ENCODE measurements around the gene ZNF541.
"Not testable (repeated sequence)": the region's sequence is repeated elsewhere in the genome, so short reads cannot be mapped to it uniquely, and the experiment has no call there.

Gene ZNF541

DNA sequence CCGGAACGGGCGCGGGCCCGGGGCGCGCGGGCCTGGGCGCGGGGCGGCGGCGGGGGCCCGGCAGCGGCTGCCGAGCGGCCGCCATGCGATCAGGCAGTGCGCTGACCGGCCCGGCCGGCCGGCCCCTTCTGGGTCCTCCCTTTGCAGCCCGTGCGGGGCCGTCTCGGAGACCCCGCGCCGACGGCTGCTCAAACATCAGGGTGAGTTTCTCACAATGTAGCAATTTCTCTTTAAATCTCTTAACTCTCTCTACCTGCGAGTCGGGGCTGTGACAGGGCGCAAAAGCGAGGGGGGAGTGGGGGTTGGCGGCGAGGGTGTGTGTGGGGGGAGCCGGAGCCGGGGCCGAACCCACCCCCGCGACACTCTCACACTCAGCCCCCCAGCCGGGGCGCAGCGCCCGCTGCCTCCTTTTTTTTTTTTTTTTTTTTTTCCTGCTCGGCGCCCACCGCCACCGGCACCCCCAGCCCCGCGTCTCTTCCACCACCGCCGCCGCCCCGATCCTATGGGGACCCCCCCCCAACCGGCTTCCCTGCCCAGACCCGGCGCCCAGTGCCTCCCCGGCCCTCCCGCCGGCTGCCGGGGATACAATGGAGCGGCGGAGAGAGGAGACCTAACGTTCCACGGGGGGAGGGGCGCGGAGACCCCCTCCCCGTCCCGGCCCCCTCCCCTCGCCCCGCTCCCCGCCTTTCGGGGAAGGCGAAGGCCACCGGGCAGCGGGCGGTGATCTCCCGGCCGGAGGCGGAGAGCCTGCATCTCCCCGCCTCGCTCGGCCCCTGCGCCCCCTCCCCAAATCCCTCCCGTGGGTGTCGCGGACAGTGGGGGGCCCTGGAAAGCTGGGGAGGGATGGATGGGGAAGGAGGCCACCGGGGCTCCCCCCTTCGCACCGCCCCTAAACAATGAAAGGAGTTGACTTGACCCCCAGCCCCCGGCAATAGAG lies 36.3 kb upstream of the ZNF541 start, which contains the start of gene BICRA:
TSS of gene BICRA (plus strand) at position 166 of the 937 bp plus-strand sequence. CDS start 64,441 bp downstream, outside the sequence.
- TF ChIP-seq POLR2A (IDR thresholded peaks at IDR 0.05; ENCODE audit: low read depth, low read length), result no peak
- TF ChIP-seq TAF1 (IDR thresholded peaks at IDR 0.05; ENCODE audit: borderline replicate concordance, low read depth, low read length), result peak; percentile 52; the same call in 1 of the 2 replicates
- DNase-seq (ENCODE audit: insufficient read length) (peak; percentile 72), FAIRE-seq (peak; percentile 74)

DNA sequence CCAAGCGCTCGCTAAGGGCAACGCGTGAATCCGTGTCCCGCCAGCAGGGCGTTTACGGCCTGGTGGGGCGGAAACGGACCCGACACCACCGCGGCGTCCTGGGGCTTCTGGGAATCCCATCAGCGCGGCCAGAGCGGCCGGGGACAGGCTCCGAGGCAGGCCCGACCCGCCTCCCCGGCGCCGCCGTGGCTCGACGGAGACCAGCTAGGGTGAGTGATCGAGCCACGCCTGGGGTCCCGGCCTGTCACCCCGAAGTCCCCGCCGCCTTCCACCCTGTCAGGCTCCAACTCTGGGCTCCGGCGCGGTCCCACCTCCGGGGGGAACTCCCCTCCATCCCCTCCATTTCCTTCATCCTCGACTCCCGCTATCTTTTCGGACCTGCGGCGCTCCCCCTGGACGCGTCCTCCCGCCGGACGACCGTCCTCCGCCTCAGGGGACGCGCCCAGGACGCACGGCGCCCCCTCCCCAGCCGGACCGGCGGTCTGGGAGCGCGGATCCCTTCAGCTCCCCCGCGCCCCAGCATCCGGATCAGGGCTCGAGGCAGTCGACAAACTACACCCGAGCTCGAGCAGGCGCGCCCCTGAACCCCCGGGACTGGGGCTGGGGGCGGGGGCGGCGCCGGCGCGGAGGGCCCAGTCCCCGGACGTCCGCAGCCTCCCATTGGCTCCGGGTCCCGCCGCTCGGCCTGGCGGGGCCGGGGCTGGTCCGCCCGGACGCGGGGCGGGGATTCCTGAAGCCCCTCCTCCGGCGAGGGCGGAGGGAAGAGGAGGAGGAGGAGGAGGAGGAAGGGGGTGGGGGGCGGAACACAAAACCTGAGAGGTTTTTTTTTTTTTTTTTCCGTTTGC lies 35.3 kb upstream of the ZNF541 start:
- DNase-seq (ENCODE audit: insufficient read length), result peak; percentile 95
- peak; percentile 83 for FAIRE-seq
- TF ChIP-seq POLR2AphosphoS5 (IDR thresholded peaks at IDR 0.05; ENCODE audit: low read depth, low read length) (peak; percentile 82), TAF1 (IDR thresholded peaks at IDR 0.05; ENCODE audit: borderline replicate concordance, low read depth, low read length) (peak; percentile 57; the same call in 1 of the 2 replicates), POLR2A (IDR thresholded peaks at IDR 0.05; ENCODE audit: low read depth, low read length) (peak; percentile 79)

DNA sequence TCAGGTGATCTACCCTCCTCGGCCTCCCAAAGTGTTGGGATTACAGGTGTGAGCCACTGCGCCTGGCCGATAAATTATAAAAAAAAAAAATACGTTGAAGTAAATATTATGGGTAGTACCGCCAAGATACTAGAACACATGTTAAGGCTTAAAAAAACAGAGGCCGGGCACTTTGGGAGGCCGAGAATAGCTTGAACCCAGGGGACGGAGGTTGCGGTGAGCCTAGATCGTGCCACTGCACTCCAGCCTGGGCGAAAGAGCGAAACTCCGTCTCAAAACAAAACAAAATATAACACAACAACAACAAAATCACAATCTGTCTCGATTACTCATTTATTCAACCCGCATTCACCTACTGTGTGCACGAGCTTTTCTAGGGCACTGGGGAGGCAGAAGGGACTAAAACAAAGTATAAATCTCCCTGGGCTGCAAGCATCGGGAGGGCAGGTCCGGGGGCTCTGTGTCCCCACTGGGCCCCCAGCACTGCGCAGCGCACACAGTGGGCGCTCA lies 34.7 kb upstream of the ZNF541 start:
- no peak for TF ChIP-seq TAF1 (IDR thresholded peaks at IDR 0.05; ENCODE audit: borderline replicate concordance, low read depth, low read length)
- no peak for TF ChIP-seq POLR2A (IDR thresholded peaks at IDR 0.05; ENCODE audit: low read depth, low read length)
- TF ChIP-seq POLR2AphosphoS5 (IDR thresholded peaks at IDR 0.05; ENCODE audit: low read depth, low read length), result no peak
- DNase-seq (ENCODE audit: insufficient read length) (no peak), FAIRE-seq (no peak)

DNA sequence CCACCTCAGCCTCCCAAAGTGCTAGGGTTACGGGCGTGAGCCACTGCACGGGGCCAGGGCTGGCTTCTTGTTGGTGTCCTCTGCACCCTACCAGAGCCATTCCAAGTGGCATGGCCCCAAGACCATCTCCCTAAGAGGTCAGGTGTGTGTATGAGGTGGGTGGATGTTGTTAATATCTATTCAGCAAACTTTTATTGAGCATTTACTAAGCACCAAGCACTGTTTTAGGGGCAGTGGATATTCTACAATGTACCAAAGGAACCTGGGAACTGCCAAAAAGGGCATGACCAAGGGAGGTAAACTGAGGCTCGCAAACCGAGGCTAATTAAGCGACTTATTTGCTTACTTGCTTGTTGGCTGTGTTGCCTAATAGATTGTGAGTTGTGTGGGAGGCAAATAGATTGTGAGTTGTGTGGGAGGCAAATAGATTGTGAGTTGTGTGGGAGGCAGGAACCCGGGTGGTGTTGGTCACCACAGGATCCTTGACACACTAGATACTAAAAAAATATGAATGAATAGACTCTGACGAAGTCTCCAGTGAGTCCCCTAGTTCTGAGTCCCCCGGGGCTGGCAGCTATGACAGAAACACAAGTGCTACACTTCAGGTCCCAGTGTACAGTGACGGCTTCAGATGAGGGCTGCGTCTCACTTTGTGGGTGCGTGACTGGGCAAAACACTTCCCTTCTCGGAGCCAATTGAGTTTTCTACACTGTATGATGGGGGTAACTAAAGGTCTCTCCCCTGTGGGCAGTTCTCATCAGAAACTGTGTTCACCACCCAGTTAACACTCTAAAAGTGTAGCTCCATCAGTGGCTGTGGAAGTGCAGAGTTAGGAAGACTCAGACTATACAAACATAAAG lies 31.0 kb upstream of the ZNF541 start:
- DNase-seq (ENCODE audit: insufficient read length), result no peak
- no peak for TF ChIP-seq POLR2A (IDR thresholded peaks at IDR 0.05; ENCODE audit: low read depth, low read length)
- no peak for FAIRE-seq

DNA sequence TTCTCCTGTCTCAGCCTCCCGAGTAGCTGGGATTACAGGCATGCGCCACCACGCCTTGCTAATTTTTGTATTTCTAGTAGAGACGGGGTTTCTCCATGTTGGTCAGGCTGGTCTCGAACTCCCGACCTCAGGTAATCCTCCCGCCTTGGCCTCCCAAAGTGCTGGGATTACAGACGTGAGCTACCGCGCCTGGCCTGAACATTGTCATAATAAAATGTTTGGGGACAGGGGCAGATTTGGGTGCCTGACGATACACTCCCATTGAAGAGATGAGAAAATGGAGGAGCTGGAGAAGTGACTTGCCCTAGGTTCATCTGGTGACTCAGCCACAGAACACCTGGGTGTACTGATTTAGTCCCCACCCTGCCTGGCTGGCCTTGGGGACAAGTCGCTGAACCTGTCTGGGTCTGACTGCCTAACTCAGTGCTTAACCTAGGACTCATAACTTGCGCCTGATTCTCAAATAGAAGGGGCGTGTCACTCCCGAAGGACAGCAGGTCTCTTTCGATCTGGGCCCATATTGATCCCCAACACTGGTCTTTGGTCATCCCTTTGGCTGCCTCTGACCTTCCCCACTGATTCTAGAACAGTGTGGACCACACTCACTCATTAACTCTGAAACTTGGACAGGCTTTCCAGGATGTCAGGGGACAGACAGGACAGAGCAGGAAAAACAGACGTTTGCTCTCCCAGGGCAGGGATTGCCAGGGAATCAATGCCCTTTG lies 28.4 kb upstream of the ZNF541 start:
- DNase-seq (ENCODE audit: insufficient read length) (no peak), FAIRE-seq (no peak)
- TF ChIP-seq TAF1 (IDR thresholded peaks at IDR 0.05; ENCODE audit: borderline replicate concordance, low read depth, low read length) (no peak), POLR2AphosphoS5 (IDR thresholded peaks at IDR 0.05; ENCODE audit: low read depth, low read length) (no peak), POLR2A (IDR thresholded peaks at IDR 0.05; ENCODE audit: low read depth, low read length) (no peak)

DNA sequence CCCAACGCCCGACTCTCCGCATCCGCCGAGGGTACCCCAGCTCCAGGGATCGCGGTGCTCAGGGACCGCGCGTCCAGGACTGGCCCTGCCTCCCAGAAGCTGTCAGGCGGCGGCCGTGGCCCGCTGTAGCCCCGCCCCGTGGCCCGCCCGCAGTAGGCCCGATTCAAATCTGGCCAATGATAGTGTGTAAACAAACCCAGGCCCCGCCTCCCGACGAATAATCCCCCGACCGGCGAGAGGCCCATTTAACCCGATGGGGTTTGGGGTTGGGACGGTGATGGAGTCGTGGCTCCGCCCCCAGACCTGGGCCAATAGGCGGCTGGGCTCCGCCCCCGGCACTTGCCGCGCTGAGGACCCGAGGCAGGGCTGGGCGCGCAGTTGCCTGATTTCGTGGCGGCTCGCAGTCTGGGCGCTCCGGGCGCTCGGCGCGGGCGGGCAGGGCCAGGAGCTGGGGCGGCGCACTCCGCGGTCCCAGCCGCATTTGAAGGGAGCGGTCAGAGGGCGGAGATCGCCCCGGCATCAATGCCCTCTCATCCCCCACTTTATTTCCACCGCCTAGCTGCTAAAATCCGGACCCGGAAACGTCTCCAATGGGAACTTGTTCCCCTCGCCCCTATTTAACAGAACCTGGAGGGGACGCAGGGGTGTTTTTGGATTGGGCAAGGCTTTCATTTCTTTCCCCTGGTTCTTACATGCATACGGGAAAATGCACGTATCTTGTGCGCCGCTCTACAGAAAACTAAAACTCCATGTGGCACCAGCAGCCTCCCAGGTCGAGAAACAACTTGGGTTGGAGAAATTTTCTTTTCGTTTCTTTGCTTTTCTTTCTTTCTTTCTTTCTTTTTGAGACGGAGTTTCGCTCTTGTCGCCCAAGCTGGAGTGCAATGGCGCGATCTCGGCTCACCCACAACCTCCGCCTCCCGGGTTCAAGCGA lies 27.6 kb upstream of the ZNF541 start:
- TF ChIP-seq TAF1 (IDR thresholded peaks at IDR 0.05; ENCODE audit: borderline replicate concordance, low read depth, low read length), result peak; percentile 89; the same call in 1 of the 2 replicates
- peak; percentile 91 for TF ChIP-seq POLR2A (IDR thresholded peaks at IDR 0.05; ENCODE audit: low read depth, low read length)
- TF ChIP-seq POLR2AphosphoS5 (IDR thresholded peaks at IDR 0.05; ENCODE audit: low read depth, low read length), result peak; percentile 77
- peak; percentile 94 for FAIRE-seq
- DNase-seq (ENCODE audit: insufficient read length), result peak; percentile 99

DNA sequence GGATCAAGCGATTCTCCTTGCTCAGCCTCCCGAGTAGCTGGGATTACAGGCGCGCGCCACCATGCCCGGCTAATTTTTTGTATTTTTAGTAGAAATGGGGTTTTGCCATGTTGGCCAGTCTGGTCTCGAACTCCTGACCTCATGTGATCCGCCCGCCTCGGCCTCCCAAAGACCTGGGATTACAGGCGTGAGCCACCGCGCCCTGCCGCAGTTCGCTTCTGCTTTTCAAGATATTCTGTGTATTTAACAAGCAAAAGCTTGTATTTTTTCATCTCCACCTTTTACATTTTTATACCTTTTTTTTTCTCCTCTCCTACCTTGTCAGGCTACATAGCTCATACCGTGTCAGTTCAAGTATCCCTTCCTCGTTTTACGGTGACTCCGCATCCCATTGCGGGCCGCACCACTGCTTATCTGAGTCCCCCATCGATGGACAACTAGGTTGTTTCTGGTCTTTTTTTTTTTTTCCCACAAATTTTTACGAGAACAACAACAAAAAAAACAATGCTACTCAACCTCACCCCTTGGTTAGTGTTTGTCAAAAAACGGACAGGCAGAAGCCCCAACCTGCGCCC lies 26.8 kb upstream of the ZNF541 start:
- not testable (repeated sequence) for FAIRE-seq; DNase-seq (ENCODE audit: insufficient read length)

DNA sequence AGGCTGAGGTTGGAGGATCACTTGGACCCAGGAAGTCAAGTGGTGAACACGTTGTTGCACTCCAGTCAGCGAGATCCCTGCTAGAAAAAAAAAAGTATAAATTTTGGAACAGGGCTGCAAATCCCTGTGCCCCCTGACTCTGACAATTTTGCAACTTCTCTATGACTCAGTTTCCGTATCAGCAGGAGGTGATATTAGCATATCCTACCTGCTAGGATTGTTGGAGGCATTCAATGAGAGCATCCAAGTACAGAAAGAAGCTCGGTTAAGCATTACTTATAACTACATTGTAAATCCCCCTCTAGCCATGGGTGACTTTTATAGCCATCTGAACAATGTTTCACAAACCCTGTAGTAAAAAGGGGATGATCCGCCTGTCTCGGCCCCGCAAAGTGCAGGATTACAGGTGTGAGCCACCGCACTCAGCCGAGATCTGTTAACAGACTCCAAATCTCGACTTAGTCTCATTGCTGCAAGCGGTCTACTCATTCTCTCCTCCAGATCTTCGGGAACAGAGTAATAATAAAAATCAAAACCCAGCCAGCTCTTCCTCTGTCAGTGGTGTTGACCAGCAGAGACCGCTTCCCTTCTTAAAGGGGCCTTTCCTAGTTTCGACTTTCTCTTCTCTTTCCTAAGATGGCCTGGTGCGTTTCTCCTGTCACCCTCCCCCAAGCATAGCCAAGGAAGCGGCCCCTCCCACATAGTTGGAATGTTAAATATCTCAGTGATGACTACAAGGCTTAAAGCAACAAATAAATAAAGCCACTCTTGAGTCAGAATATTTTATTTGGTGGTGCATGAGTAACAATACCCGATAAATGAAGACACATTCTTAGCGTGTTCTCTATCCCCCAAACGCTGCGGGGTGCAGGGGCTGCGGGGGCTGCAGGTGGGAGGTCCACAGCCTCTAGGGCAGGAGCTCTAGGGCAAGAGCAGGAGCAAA lies 25.7 kb upstream of the ZNF541 start:
- FAIRE-seq (no peak), DNase-seq (ENCODE audit: insufficient read length) (no peak)
- TF ChIP-seq POLR2A (IDR thresholded peaks at IDR 0.05; ENCODE audit: low read depth, low read length) (no peak), TAF1 (IDR thresholded peaks at IDR 0.05; ENCODE audit: borderline replicate concordance, low read depth, low read length) (no peak), POLR2AphosphoS5 (IDR thresholded peaks at IDR 0.05; ENCODE audit: low read depth, low read length) (no peak)

Measured in GM12892 (cell line).